ENCODE results near the gene TBXA2R.

The TBXA2R gene

GRCh38 chr19:3556423-3556977 lies 50.2 kb downstream of the TBXA2R start:
- peaks cover 15% of the 10 kb centered on the region; the same call in 1 of the 2 replicates for H3K4me1 ChIP-seq (ENCODE audit: low read length)
- peak overlapping the region; percentile 54 for H2AFZ ChIP-seq (ENCODE audit: low read length)
- no peaks in the 10 kb centered on the region for H3K9me3 ChIP-seq (replicated peaks; ENCODE audit: insufficient read depth, low read length)

GRCh38 chr19:3555653-3556422 lies 50.8 kb downstream of the TBXA2R start:
- Histone ChIP-seq H3K36me3 (replicated peaks; ENCODE audit: insufficient read depth, low read length) (no peaks in the 10 kb centered on the region), H4K20me1 (ENCODE audit: insufficient read depth, low read length) (no peaks in the 10 kb centered on the region), H3K9ac (ENCODE audit: low read length) (peak overlapping the region; percentile 60; the same call in 1 of the 2 replicates), H3K4me1 (ENCODE audit: low read length) (peaks cover 15% of the 10 kb centered on the region; the same call in 1 of the 2 replicates), H3K27ac (ENCODE audit: low read length) (no peak overlapping the region), H3K27me3 (replicated peaks; ENCODE audit: insufficient read depth, low read length) (peaks cover 9% of the 10 kb centered on the region; the same call in 1 of the 2 replicates), H3K4me3 (ENCODE audit: low read length) (peak overlapping the region; percentile 83), H3K9me3 (replicated peaks; ENCODE audit: insufficient read depth, low read length) (no peaks in the 10 kb centered on the region), H3K4me2 (ENCODE audit: low read depth, low read length) (peak overlapping the region; percentile 87; the same call in 1 of the 2 replicates), H3F3A (ENCODE audit: insufficient read depth, low read length) (no peaks in the 10 kb centered on the region), H3K9me2 (replicated peaks; ENCODE audit: insufficient read depth, low read length) (no peaks in the 10 kb centered on the region), H2AFZ (ENCODE audit: low read length) (no peak overlapping the region), H3K79me2 (ENCODE audit: low read length) (peaks cover 28% of the 10 kb centered on the region)
- peak; percentile 2 for DNase-seq
- TF ChIP-seq CTCF (IDR thresholded peaks at IDR 0.05; ENCODE audit: low read length): no peak
- no peak for TF ChIP-seq EZH2 (optimal IDR thresholded peaks at IDR 0.05; ENCODE audit: low read depth, low read length)
- no peak for TF ChIP-seq EZH2phosphoT487 (IDR thresholded peaks at IDR 0.05; ENCODE audit: low read length)

More at GRCh38 chr19:3556423-3556977, 50.2 kb downstream of the TBXA2R start:
- Histone ChIP-seq H3K36me3 (replicated peaks; ENCODE audit: insufficient read depth, low read length) (no peaks in the 10 kb centered on the region), H3K27ac (ENCODE audit: low read length) (no peak overlapping the region), H3K4me3 (ENCODE audit: low read length) (peak overlapping the region; percentile 83), H3K4me2 (ENCODE audit: low read depth, low read length) (peak overlapping the region; percentile 87), H3K9ac (ENCODE audit: low read length) (peak overlapping the region; percentile 60; the same call in 1 of the 2 replicates), H3F3A (ENCODE audit: insufficient read depth, low read length) (no peaks in the 10 kb centered on the region), H3K79me2 (ENCODE audit: low read length) (peaks cover 28% of the 10 kb centered on the region), H4K20me1 (ENCODE audit: insufficient read depth, low read length) (no peaks in the 10 kb centered on the region), H3K27me3 (replicated peaks; ENCODE audit: insufficient read depth, low read length) (peaks cover 16% of the 10 kb centered on the region; the same call in 1 of the 2 replicates), H3K9me2 (replicated peaks; ENCODE audit: insufficient read depth, low read length) (no peaks in the 10 kb centered on the region)
- peak; percentile 5 for DNase-seq
- TF ChIP-seq CTCF (IDR thresholded peaks at IDR 0.05; ENCODE audit: low read length) (no peak), EZH2phosphoT487 (IDR thresholded peaks at IDR 0.05; ENCODE audit: low read length) (no peak), EZH2 (optimal IDR thresholded peaks at IDR 0.05; ENCODE audit: low read depth, low read length) (no peak)

- no peak overlapping the region for H3K9ac ChIP-seq (ENCODE audit: low read length)
- H3K27me3 ChIP-seq (replicated peaks; ENCODE audit: insufficient read depth, low read length): no peaks in the 10 kb centered on the region
- H3K36me3 ChIP-seq (replicated peaks; ENCODE audit: insufficient read depth, low read length): no peaks in the 10 kb centered on the region
- H4K20me1 ChIP-seq (ENCODE audit: insufficient read depth, low read length): no peaks in the 10 kb centered on the region
- DNase-seq: peak; percentile 2
- H3K9me2 ChIP-seq (replicated peaks; ENCODE audit: insufficient read depth, low read length): no peaks in the 10 kb centered on the region
- H3K9me3 ChIP-seq (replicated peaks; ENCODE audit: insufficient read depth, low read length): no peaks in the 10 kb centered on the region
- H3K27ac ChIP-seq (ENCODE audit: low read length): no peak overlapping the region
- peaks cover 15% of the 10 kb centered on the region; the same call in 1 of the 2 replicates for H3K4me1 ChIP-seq (ENCODE audit: low read length)
- TF ChIP-seq CTCF (IDR thresholded peaks at IDR 0.05; ENCODE audit: low read length): no peak
- no peak for TF ChIP-seq EZH2 (optimal IDR thresholded peaks at IDR 0.05; ENCODE audit: low read depth, low read length)
- no peak for TF ChIP-seq EZH2phosphoT487 (IDR thresholded peaks at IDR 0.05; ENCODE audit: low read length)
- H2AFZ ChIP-seq (ENCODE audit: low read length): no peak overlapping the region
- H3K4me3 ChIP-seq (ENCODE audit: low read length): no peak overlapping the region
- no peaks in the 10 kb centered on the region for H3F3A ChIP-seq (ENCODE audit: insufficient read depth, low read length)
- H3K4me2 ChIP-seq (ENCODE audit: low read depth, low read length): no peak overlapping the region
- peaks cover 28% of the 10 kb centered on the region for H3K79me2 ChIP-seq (ENCODE audit: low read length)
Measured at GRCh38 chr19:3554254-3555083, 52.2 kb downstream of the TBXA2R start.
